Measurements from ENCODE around the gene NOCT. TPM values are rescaled to one million over a fixed set of nuclear protein-coding genes. Genes with fewer than 3 reads are reported as not detected.

NOCT gene
- total RNA-seq, 1 experiment from 2014 or later = 20.4 TPM

DNA sequence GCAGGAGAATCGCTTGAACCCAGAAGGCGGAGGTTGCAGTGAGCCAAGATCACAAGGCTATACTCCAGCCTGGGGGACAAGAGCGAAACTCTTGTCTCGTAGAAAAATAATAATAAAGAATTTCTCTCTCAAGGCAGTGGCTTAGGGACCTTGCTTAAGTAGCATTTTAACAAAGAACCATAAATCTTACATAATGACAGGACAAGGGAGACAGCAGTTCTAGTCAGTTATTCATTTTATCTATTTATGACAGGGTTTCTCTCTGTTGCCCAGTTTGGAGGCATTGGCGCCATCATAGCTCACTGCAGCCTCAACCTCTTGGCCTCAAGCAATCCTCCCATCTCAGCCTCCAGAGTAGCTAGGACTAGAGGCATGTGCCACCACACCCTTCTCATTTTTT lies 31.9 kb upstream of the NOCT start:
- Histone ChIP-seq H3K4me2 (ENCODE audit: low read length) (no peak overlapping the region), H3K36me3 (ENCODE audit: control insufficient read depth in 1 of 2, insufficient read depth in 2 of 2, low read length in 2 of 2) (no peaks in the 10 kb centered on the region), H2AFZ (ENCODE audit: low read depth, low read length, poor library complexity, severe bottlenecking) (no peak overlapping the region), H3K4me1 (ENCODE audit: control insufficient read depth in 1 of 2, insufficient read depth in 2 of 2, low read length in 2 of 2) (peaks cover 11 to 19% of the 10 kb centered on the region in 2 experiments; a peak in 3 of 4 replicates), H3K4me3 (replicated peaks in 1 of 2; ENCODE audit: low read depth in 1 of 2, low read length in 2 of 2) (no peak overlapping the region), H3K9me3 (ENCODE audit: control insufficient read depth in 1 of 2, insufficient read depth in 1 of 2, low read depth in 1 of 2, low read length in 2 of 2) (no peaks in the 10 kb centered on the region), H3K9ac (ENCODE audit: low read length) (no peak overlapping the region), H4K20me1 (ENCODE audit: insufficient read depth) (no peaks in the 10 kb centered on the region), H3K79me2 (ENCODE audit: insufficient read depth, low read length) (no peaks in the 10 kb centered on the region), H3K27me3 (ENCODE audit: insufficient read depth, low read length) (no peaks in the 10 kb centered on the region), H3K27ac (ENCODE audit: low read depth, low read length) (no peak overlapping the region), H3K9me2 (ENCODE audit: insufficient read depth) (no peaks in the 10 kb centered on the region)
- no peak for DNase-seq (ENCODE audit: low read depth, low spot score)
- ATAC-seq = no peak
- ChIA-PET RAD21 (ENCODE audit: low non-redundant PET in 1 of 2, low total read pairs in 2 of 2, uncharacterized antibody in 2 of 2, unreplicated experiment in 2 of 2) (no interaction called here), CTCF (no interaction called here), POLR2A (no interaction called here)
- TF ChIP-seq, protein P1, sequence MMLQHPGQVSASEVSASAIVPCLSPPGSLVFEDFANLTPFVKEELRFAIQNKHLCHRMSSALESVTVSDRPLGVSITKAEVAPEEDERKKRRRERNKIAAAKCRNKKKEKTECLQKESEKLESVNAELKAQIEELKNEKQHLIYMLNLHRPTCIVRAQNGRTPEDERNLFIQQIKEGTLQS (IDR thresholded peaks at IDR 0.05) = no peak
- TF ChIP-seq, protein P2, sequence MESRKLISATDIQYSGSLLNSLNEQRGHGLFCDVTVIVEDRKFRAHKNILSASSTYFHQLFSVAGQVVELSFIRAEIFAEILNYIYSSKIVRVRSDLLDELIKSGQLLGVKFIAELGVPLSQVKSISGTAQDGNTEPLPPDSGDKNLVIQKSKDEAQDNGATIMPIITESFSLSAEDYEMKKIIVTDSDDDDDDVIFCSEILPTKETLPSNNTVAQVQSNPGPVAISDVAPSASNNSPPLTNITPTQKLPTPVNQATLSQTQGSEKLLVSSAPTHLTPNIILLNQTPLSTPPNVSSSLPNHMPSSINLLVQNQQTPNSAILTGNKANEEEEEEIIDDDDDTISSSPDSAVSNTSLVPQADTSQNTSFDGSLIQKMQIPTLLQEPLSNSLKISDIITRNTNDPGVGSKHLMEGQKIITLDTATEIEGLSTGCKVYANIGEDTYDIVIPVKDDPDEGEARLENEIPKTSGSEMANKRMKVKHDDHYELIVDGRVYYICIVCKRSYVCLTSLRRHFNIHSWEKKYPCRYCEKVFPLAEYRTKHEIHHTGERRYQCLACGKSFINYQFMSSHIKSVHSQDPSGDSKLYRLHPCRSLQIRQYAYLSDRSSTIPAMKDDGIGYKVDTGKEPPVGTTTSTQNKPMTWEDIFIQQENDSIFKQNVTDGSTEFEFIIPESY (IDR thresholded peaks at IDR 0.05; ENCODE audit: extremely low read depth, insufficient replicate concordance, low read length) = no peak
- TF ChIP-seq SP1 (IDR thresholded peaks at IDR 0.05; ENCODE audit: low read depth) = no peak
- TF ChIP-seq, protein P3, sequence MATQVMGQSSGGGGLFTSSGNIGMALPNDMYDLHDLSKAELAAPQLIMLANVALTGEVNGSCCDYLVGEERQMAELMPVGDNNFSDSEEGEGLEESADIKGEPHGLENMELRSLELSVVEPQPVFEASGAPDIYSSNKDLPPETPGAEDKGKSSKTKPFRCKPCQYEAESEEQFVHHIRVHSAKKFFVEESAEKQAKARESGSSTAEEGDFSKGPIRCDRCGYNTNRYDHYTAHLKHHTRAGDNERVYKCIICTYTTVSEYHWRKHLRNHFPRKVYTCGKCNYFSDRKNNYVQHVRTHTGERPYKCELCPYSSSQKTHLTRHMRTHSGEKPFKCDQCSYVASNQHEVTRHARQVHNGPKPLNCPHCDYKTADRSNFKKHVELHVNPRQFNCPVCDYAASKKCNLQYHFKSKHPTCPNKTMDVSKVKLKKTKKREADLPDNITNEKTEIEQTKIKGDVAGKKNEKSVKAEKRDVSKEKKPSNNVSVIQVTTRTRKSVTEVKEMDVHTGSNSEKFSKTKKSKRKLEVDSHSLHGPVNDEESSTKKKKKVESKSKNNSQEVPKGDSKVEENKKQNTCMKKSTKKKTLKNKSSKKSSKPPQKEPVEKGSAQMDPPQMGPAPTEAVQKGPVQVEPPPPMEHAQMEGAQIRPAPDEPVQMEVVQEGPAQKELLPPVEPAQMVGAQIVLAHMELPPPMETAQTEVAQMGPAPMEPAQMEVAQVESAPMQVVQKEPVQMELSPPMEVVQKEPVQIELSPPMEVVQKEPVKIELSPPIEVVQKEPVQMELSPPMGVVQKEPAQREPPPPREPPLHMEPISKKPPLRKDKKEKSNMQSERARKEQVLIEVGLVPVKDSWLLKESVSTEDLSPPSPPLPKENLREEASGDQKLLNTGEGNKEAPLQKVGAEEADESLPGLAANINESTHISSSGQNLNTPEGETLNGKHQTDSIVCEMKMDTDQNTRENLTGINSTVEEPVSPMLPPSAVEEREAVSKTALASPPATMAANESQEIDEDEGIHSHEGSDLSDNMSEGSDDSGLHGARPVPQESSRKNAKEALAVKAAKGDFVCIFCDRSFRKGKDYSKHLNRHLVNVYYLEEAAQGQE (IDR thresholded peaks at IDR 0.05; ENCODE audit: low read depth) = no peak
- TF ChIP-seq FOSL1 (IDR thresholded peaks at IDR 0.05; ENCODE audit: low read depth) = no peak
- TF ChIP-seq RAD21 (IDR thresholded peaks at IDR 0.05; ENCODE audit: low read depth) = no peak
- TF ChIP-seq, protein P4, sequence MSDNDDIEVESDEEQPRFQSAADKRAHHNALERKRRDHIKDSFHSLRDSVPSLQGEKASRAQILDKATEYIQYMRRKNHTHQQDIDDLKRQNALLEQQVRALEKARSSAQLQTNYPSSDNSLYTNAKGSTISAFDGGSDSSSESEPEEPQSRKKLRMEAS (IDR thresholded peaks at IDR 0.05) = no peak
- no peak for TF ChIP-seq ELF1 (IDR thresholded peaks at IDR 0.05; ENCODE audit: borderline replicate concordance, low read depth)
- TF ChIP-seq EGR1 (IDR thresholded peaks at IDR 0.05; ENCODE audit: low read depth) = no peak
- no peak for TF ChIP-seq CBX3 (IDR thresholded peaks at IDR 0.05; ENCODE audit: low read depth)
- TF ChIP-seq CEBPB (IDR thresholded peaks at IDR 0.05; ENCODE audit: low read depth) = no peak
- TF ChIP-seq SRF (IDR thresholded peaks at IDR 0.05; ENCODE audit: low read depth) = no peak
- TF ChIP-seq POLR2A (IDR thresholded peaks at IDR 0.05; ENCODE audit: borderline replicate concordance, extremely low read depth, insufficient read depth, insufficient read length) = no peak
- no peak for TF ChIP-seq ZFX (IDR thresholded peaks at IDR 0.05)
- no peak for TF ChIP-seq POLR2AphosphoS5 (IDR thresholded peaks at IDR 0.05; ENCODE audit: low read depth, low read length)
- intact Hi-C loops (cut with micrococcal nuclease) = no loop called here
- no TSS peak for BruUV-seq (replicated peaks)

Data from HCT116 (cell line).